SU-DHL-6 (cell line): ENCODE measurements around the gene PFKFB2.

Experiments used
- EZH2phosphoT487 ChIP-seq: fragments of 200-600 bp; sonication (generic), shearing (Covaris generic); conservative IDR thresholded peaks from 2 replicates; pipeline ENCODE4 v1.6.1; 2018; ENCODE audit warnings: mild to moderate bottlenecking, antibody characterized with exemption, low read length, moderate library complexity, mixed read lengths
- TF ChIP-seq, protein P1 (sequence below): fragments of 200-600 bp; sonication (generic); IDR thresholded peaks from one replicate; pipeline ENCODE4 v1.5.1; 2017; ENCODE audit warnings: antibody characterized with exemption, mild to moderate bottlenecking, low read length, moderate library complexity; ENCODE audit not compliant: insufficient read depth, poor library complexity, severe bottlenecking

DNA sequence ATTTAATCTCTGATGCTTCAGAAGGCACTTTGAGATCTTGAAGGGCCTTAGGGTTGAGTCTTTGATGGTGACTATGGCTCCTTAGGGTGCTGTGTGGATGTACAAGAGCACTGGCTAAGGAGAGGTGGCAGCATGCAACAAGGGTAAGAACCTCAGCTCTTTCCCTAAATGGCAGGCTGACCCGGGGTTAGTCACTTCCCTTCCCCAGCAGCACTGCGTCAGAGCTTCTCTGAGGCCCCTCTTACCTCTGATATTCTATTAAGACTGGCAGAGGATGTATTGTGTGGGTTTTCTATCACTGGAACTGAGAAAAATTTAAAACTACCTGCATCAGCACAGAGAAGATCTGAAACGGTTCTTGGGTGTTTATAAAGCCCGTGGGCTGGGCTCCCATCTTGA, 32.4 kb upstream of the PFKFB2 start:
- TF ChIP-seq, protein P1, sequence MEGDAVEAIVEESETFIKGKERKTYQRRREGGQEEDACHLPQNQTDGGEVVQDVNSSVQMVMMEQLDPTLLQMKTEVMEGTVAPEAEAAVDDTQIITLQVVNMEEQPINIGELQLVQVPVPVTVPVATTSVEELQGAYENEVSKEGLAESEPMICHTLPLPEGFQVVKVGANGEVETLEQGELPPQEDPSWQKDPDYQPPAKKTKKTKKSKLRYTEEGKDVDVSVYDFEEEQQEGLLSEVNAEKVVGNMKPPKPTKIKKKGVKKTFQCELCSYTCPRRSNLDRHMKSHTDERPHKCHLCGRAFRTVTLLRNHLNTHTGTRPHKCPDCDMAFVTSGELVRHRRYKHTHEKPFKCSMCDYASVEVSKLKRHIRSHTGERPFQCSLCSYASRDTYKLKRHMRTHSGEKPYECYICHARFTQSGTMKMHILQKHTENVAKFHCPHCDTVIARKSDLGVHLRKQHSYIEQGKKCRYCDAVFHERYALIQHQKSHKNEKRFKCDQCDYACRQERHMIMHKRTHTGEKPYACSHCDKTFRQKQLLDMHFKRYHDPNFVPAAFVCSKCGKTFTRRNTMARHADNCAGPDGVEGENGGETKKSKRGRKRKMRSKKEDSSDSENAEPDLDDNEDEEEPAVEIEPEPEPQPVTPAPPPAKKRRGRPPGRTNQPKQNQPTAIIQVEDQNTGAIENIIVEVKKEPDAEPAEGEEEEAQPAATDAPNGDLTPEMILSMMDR = no peak
- no peak for TF ChIP-seq EZH2phosphoT487
